GM06990 (cell line): ENCODE measurements around the gene RGS8.

Experiments
- DNase-seq: peaks from one replicate; pipeline ENCODE4 v3.0.0-alpha.2; 2011; ENCODE audit not compliant: insufficient read length; ENCODE audit errors: extremely low read depth
- H3K27me3 ChIP-seq: replicated peaks from 2 replicates; pipeline ENCODE4 v1.6.0; 2011; ENCODE audit warnings: low read length; ENCODE audit not compliant: control insufficient read depth, insufficient read depth
- H3K36me3 ChIP-seq: 2 replicates; pipeline ENCODE4 v1.5.1; 2011; ENCODE audit warnings: low read length; ENCODE audit not compliant: control insufficient read depth, insufficient read depth
- H3K4me3 ChIP-seq: replicated peaks from 2 replicates; pipeline ENCODE4 v1.5.1; 2011; ENCODE audit warnings: low read depth, mild to moderate bottlenecking, control low read depth, low read length
- CTCF ChIP-seq: IDR thresholded peaks from 2 replicates; pipeline ENCODE4 v1.5.1; 2011; ENCODE audit warnings: low read length, control low read depth, mild to moderate bottlenecking, inconsistent platforms; ENCODE audit not compliant: insufficient read depth, poor library complexity, severe bottlenecking

Gene RGS8

DNA sequence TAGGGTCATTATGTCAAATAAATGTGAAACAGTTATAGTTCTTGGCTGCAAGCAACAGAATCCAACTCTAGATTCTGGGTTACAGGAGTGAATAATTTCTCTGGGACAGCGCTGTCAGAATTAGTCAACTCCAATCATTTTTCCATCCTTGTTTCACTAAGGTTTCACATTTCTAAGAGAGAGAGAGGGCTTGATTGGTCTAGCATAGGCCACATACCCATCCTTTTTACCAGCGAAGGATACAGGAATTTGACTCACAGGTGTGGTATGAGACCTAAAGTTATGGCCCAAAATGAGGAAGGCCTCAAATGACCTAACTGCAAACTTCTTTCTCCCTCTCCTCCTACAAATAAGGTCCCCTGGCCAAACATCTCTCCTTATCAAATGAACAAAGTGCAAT lies 25.5 kb upstream of the RGS8 start:
- no peaks in the 10 kb centered on the region for H3K36me3 ChIP-seq
- H3K27me3 ChIP-seq = peaks cover 1% of the 10 kb centered on the region; the same call in 1 of the 2 replicates
- DNase-seq = no peak
- TF ChIP-seq CTCF = no peak
- no peak overlapping the region for H3K4me3 ChIP-seq

DNA sequence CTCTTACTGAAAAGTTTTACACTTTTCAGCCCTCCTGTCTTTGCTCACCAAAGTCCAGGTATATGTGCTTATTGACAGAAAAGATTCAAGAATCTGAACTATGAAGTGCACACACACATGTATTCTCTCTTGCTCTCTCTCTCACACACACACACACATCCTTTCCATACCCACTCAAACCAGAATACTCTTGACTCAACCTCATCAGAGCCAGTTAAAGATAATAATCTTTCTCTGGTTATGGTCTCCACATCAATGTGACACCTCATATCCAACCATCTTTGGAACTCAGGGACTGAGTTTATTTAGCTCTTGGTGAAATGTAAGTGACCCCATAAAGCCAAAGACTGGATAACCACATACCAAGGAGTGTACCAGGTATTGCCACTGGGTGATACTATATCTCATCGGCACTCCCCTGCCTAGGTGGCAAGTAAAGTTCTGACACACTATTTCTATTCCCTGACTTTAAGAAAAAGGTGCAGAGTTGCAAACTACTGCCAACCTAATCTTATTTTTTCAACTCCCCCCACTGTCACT lies 24.9 kb upstream of the RGS8 start:
- no peak for TF ChIP-seq CTCF

GRCh38 chr1:182707122-182707521 lies 22.7 kb upstream of the RGS8 start:
- no peak for TF ChIP-seq CTCF
- H3K36me3 ChIP-seq = no peaks in the 10 kb centered on the region
- peaks cover 1% of the 10 kb centered on the region for H3K27me3 ChIP-seq
- DNase-seq = no peak
- no peak overlapping the region for H3K4me3 ChIP-seq

More for the DNA sequence above, 24.9 kb upstream of the RGS8 start:
- Histone ChIP-seq H3K4me3 (no peak overlapping the region), H3K36me3 (no peaks in the 10 kb centered on the region), H3K27me3 (peaks cover 1% of the 10 kb centered on the region; the same call in 1 of the 2 replicates)
- DNase-seq = no peak

DNA sequence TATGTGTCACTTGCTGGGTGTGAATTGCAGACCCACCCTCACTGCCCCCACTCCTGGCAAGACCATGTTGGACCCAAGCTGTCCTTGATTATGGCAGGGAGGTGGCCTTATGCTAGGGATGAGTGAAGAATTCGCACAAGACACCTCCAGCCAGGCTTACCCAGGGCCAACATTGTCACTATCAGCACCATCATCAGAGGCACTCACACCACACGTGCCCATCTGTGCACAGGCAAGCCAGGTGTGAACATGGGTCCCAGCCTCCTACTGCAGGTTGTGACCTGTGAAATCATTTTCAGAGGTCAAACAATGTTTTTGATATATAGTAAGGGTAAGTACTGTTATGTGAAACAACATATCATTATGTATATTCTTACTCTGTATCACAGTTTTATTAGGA lies 20.3 kb upstream of the RGS8 start:
- Histone ChIP-seq H3K27me3 (peaks cover 2% of the 10 kb centered on the region; the same call in 1 of the 2 replicates), H3K4me3 (no peak overlapping the region), H3K36me3 (no peaks in the 10 kb centered on the region)
- TF ChIP-seq CTCF = no peak
- DNase-seq = no peak

GRCh38 chr1:182703539-182703938 lies 19.2 kb upstream of the RGS8 start:
- no peak for TF ChIP-seq CTCF
- no peak overlapping the region for H3K4me3 ChIP-seq
- H3K36me3 ChIP-seq = no peaks in the 10 kb centered on the region
- DNase-seq = no peak
- H3K27me3 ChIP-seq = peaks cover 2% of the 10 kb centered on the region; the same call in 1 of the 2 replicates
